H9 (cell line): ENCODE results near the gene PRR33. TPM values are rescaled to one million over a fixed set of nuclear protein-coding genes. Genes with fewer than 3 reads are reported as not detected.

ENCODE experiments used
- DNase-seq: peaks from one replicate; pipeline ENCODE4 v3.0.0-alpha.2; 2017
- H2AFZ ChIP-seq: one replicate; pipeline ENCODE4 v1.6.1; 2013; ENCODE audit warnings: mild to moderate bottlenecking, low read length, control low read depth, moderate library complexity
- H2AK5ac ChIP-seq: 2 replicates; pipeline ENCODE4 v1.6.1; 2013; ENCODE audit warnings: low read length, control low read depth, mixed read lengths; ENCODE audit not compliant: insufficient read length
- H2BK120ac ChIP-seq: one replicate; pipeline ENCODE4 v1.6.1; 2013; ENCODE audit warnings: low read depth, mild to moderate bottlenecking, low read length, control low read depth, inconsistent platforms; ENCODE audit not compliant: poor library complexity, severe bottlenecking
- H2BK12ac ChIP-seq: 2 replicates; pipeline ENCODE4 v1.6.1; 2013; ENCODE audit warnings: low read length, control low read depth, mixed read lengths, low read depth; ENCODE audit not compliant: insufficient read length
- H2BK15ac ChIP-seq: 2 replicates; pipeline ENCODE4 v1.6.1; 2013; ENCODE audit warnings: low read depth, low read length, control low read depth
- H2BK20ac ChIP-seq: one replicate; pipeline ENCODE4 v1.6.1; 2013; ENCODE audit warnings: low read depth, mild to moderate bottlenecking, low read length, control low read depth, inconsistent platforms; ENCODE audit not compliant: poor library complexity, severe bottlenecking
- H2BK5ac ChIP-seq: 2 replicates; pipeline ENCODE4 v1.6.1; 2013; ENCODE audit warnings: low read length, control low read depth, mixed read lengths; ENCODE audit not compliant: insufficient read length
- H3K14ac ChIP-seq: 2 replicates; pipeline ENCODE4 v1.6.1; 2013; ENCODE audit warnings: low read length, control low read depth; ENCODE audit not compliant: insufficient read depth
- H3K18ac ChIP-seq: 2 replicates; pipeline ENCODE4 v1.6.1; 2013; ENCODE audit warnings: low read depth, mild to moderate bottlenecking, mixed read lengths, low read length, control low read depth; ENCODE audit not compliant: insufficient read length
- H3K23ac ChIP-seq: 2 replicates; pipeline ENCODE4 v1.6.1; 2013; ENCODE audit warnings: low read length, control low read depth, mixed read lengths, low read depth; ENCODE audit not compliant: insufficient read length
- H3K23me2 ChIP-seq: 2 replicates; pipeline ENCODE4 v1.6.1; 2013; ENCODE audit warnings: low read depth, mild to moderate bottlenecking, mixed read lengths, low read length, control low read depth; ENCODE audit not compliant: insufficient read length, poor library complexity, severe bottlenecking
- H3K27ac ChIP-seq: 2 replicates; pipeline ENCODE4 v1.5.1; 2013; ENCODE audit warnings: low read length, control low read depth, mixed read lengths, low read depth; ENCODE audit not compliant: insufficient read length
- H3K27me3 ChIP-seq: 2 replicates; pipeline ENCODE4 v1.6.1; 2013; ENCODE audit warnings: low read length, control low read depth, inconsistent platforms; ENCODE audit not compliant: insufficient read depth
- H3K4ac ChIP-seq: 2 replicates; pipeline ENCODE4 v1.6.1; 2013; ENCODE audit warnings: low read depth, mild to moderate bottlenecking, control low read depth, inconsistent platforms, low read length, moderate library complexity
- H3K4me1 ChIP-seq: 2 replicates; pipeline ENCODE4 v1.6.1; 2013; ENCODE audit warnings: low read length, control low read depth, inconsistent platforms; ENCODE audit not compliant: insufficient read depth
- H3K4me2 ChIP-seq: 2 replicates; pipeline ENCODE4 v1.6.1; 2013; ENCODE audit warnings: low read length, control low read depth, mixed read lengths; ENCODE audit not compliant: insufficient read length, insufficient read depth
- H3K56ac ChIP-seq: 2 replicates; pipeline ENCODE4 v1.6.1; 2013; ENCODE audit warnings: low read depth, mild to moderate bottlenecking, mixed read lengths, low read length, control low read depth; ENCODE audit not compliant: insufficient read length
- H3K79me1 ChIP-seq: 2 replicates; pipeline ENCODE4 v1.6.1; 2013; ENCODE audit warnings: low read depth, mild to moderate bottlenecking, moderate library complexity, low read length, control low read depth, inconsistent platforms; ENCODE audit not compliant: insufficient read depth, poor library complexity, severe bottlenecking
- H3K79me2 ChIP-seq: 2 replicates; pipeline ENCODE4 v1.6.1; 2013; ENCODE audit warnings: low read length, control low read depth, inconsistent platforms; ENCODE audit not compliant: insufficient read depth
- H3K9ac ChIP-seq: 2 replicates; pipeline ENCODE4 v1.6.1; 2013; ENCODE audit warnings: low read length, control low read depth, mixed read lengths; ENCODE audit not compliant: insufficient read length; ENCODE audit errors: extremely low read depth
- H3K9me3 ChIP-seq: one replicate; pipeline ENCODE4 v1.6.1; 2013; ENCODE audit warnings: low read depth, low read length, inconsistent platforms; ENCODE audit not compliant: control insufficient read depth
- H3T11ph ChIP-seq: one replicate; pipeline ENCODE4 v1.6.1; 2013; ENCODE audit warnings: mild to moderate bottlenecking, low read length, control low read depth, inconsistent platforms
- H4K20me1 ChIP-seq: one replicate; pipeline ENCODE4 v1.6.1; 2013; ENCODE audit not compliant: control insufficient read depth, insufficient read length, insufficient read depth
- H4K5ac ChIP-seq: 2 replicates; pipeline ENCODE4 v1.6.1; 2013; ENCODE audit warnings: low read depth, mild to moderate bottlenecking, mixed read lengths, low read length, control low read depth; ENCODE audit not compliant: insufficient read length
- H4K8ac ChIP-seq: replicated peaks from 2 replicates; pipeline ENCODE4 v1.6.1; 2013; ENCODE audit warnings: low read length, control low read depth, mixed read lengths, low read depth; ENCODE audit not compliant: insufficient read length
- H4K91ac ChIP-seq: 2 replicates; pipeline ENCODE4 v1.6.1; 2013; ENCODE audit warnings: low read depth, mild to moderate bottlenecking, moderate library complexity, mixed read lengths, low read length, control low read depth; ENCODE audit not compliant: insufficient read length
- H3K27ac Mint-ChIP-seq, 3 experiments: 2 replicates in 2 of 3; 3 replicates in 1 of 3; pipeline ENCODE4 v1.8.0; 2020 to 2021; ENCODE audit warnings: mixed read lengths in 3 of 3, mild to moderate bottlenecking in 1 of 3, moderate library complexity in 1 of 3
- H3K27me3 Mint-ChIP-seq: 2 replicates; pipeline ENCODE4 v1.8.0; 2021; ENCODE audit warnings: low read depth, mild to moderate bottlenecking, moderate library complexity, mixed read lengths
- H3K36me3 Mint-ChIP-seq, 3 experiments: 2 replicates in 2 of 3; 3 replicates in 1 of 3; pipeline ENCODE4 v1.8.0; 2020 to 2021; ENCODE audit warnings: low read depth in 3 of 3, mixed read lengths in 3 of 3; ENCODE audit not compliant: insufficient read depth in 1 of 3
- H3K4me1 Mint-ChIP-seq, 2 experiments: 2 replicates each; pipeline ENCODE4 v1.8.0; 2020; ENCODE audit warnings: mixed read lengths in 2 of 2
- H3K4me3 Mint-ChIP-seq, 2 experiments: 2 replicates in 1 of 2; 3 replicates in 1 of 2; pipeline ENCODE4 v1.8.0; 2020 to 2021; ENCODE audit warnings: mild to moderate bottlenecking in 2 of 2, mixed read lengths in 2 of 2, moderate library complexity in 1 of 2
- H3K9me3 Mint-ChIP-seq, 2 experiments: 2 replicates in 1 of 2; 3 replicates in 1 of 2; pipeline ENCODE4 v1.8.0; 2020; ENCODE audit warnings: mild to moderate bottlenecking in 2 of 2, mixed read lengths in 2 of 2, moderate library complexity in 1 of 2
- WGBS: extraction: QIAGEN DNeasy Blood & Tissue Kit; methylation state at CpG from one replicate; pipeline ENCODE4 v1.1.7; 2013; ENCODE audit warnings: missing lambda C conversion rate, low lambda C conversion rate, mixed read lengths; ENCODE audit not compliant: insufficient read length; ENCODE audit errors: extremely low coverage; 5-methylcytosine and 5-hydroxymethylcytosine counted together
- total RNA-seq: library from RNA; stranded (reverse); gene quantifications from 2 replicates; pipeline ENCODE4 v1.2.1, GENCODE V29; 2021
- TF ChIP-seq, protein P1 (sequence below): fragments of 200-600 bp; sonication (generic); conservative IDR thresholded peaks from 3 replicates; pipeline ENCODE4 v1.8.0; 2021; ENCODE audit warnings: antibody characterized with exemption, mild to moderate bottlenecking

PRR33 gene
- total RNA-seq, 1 experiment from 2014 or later = not detected

GRCh38 chr11:1933416-1934334 lies 42.0 kb upstream of the PRR33 start:
- no peak overlapping the region; a peak in 1 of 7 replicates for H3K27ac Mint-ChIP-seq

More at GRCh38 chr11:1933416-1934334, 42.0 kb upstream of the PRR33 start:
- Histone ChIP-seq H3T11ph (no peak overlapping the region), H4K8ac (no peak overlapping the region), H3K4me2 (no peak overlapping the region), H3K14ac (no peak overlapping the region), H4K5ac (no peak overlapping the region), H2BK12ac (no peak overlapping the region), H3K9ac (no peak overlapping the region), H2BK15ac (no peak overlapping the region), H4K91ac (no peak overlapping the region), H3K27me3 (no peaks in the 10 kb centered on the region), H3K79me2 (no peaks in the 10 kb centered on the region), H2AFZ (no peak overlapping the region), H2BK20ac (no peak overlapping the region), H3K23me2 (peaks cover 3% of the 10 kb centered on the region), H3K4me1 (no peaks in the 10 kb centered on the region), H3K79me1 (no peaks in the 10 kb centered on the region), H3K4ac (no peak overlapping the region), H4K20me1 (no peaks in the 10 kb centered on the region), H3K27ac (no peak overlapping the region), H2BK5ac (no peak overlapping the region), H3K18ac (no peak overlapping the region), H3K56ac (no peak overlapping the region), H3K23ac (no peak overlapping the region), H3K9me3 (no peaks in the 10 kb centered on the region), H2BK120ac (no peak overlapping the region), H2AK5ac (no peak overlapping the region)
- H3K36me3 Mint-ChIP-seq = no peaks in the 10 kb centered on the region
- whole genome bisulfite sequencing = no CpG with 5 or more reads among the region's 18 CpGs
- TF ChIP-seq, protein P1, sequence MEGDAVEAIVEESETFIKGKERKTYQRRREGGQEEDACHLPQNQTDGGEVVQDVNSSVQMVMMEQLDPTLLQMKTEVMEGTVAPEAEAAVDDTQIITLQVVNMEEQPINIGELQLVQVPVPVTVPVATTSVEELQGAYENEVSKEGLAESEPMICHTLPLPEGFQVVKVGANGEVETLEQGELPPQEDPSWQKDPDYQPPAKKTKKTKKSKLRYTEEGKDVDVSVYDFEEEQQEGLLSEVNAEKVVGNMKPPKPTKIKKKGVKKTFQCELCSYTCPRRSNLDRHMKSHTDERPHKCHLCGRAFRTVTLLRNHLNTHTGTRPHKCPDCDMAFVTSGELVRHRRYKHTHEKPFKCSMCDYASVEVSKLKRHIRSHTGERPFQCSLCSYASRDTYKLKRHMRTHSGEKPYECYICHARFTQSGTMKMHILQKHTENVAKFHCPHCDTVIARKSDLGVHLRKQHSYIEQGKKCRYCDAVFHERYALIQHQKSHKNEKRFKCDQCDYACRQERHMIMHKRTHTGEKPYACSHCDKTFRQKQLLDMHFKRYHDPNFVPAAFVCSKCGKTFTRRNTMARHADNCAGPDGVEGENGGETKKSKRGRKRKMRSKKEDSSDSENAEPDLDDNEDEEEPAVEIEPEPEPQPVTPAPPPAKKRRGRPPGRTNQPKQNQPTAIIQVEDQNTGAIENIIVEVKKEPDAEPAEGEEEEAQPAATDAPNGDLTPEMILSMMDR = no peak
- peaks cover 0 to 6% of the 10 kb centered on the region in 2 experiments; a peak in 1 of 4 replicates for H3K4me1 Mint-ChIP-seq
- no peaks in the 10 kb centered on the region for H3K9me3 Mint-ChIP-seq
- no peak overlapping the region for H3K4me3 Mint-ChIP-seq
- no peak for DNase-seq
- H3K27me3 Mint-ChIP-seq = peaks cover 15% of the 10 kb centered on the region
